22Rv1 (cell line): Measurements from ENCODE around the gene PKNOX1.
"Not testable (repeated sequence)": the region's sequence is repeated elsewhere in the genome, so short reads cannot be mapped to it uniquely, and the experiment has no call there.

Experiments used
- ZFX ChIP-seq: fragments of 450-650 bp; IDR thresholded peaks from 2 replicates; pipeline ENCODE4 v1.6.1; 2017; ENCODE audit warnings: antibody characterized with exemption, borderline replicate concordance
- TF ChIP-seq, protein P1 (sequence below): fragments of 450-650 bp; IDR thresholded peaks from 2 replicates; pipeline ENCODE4 v1.5.1; 2017; ENCODE audit warnings: mild to moderate bottlenecking

- TF ChIP-seq, protein P1, sequence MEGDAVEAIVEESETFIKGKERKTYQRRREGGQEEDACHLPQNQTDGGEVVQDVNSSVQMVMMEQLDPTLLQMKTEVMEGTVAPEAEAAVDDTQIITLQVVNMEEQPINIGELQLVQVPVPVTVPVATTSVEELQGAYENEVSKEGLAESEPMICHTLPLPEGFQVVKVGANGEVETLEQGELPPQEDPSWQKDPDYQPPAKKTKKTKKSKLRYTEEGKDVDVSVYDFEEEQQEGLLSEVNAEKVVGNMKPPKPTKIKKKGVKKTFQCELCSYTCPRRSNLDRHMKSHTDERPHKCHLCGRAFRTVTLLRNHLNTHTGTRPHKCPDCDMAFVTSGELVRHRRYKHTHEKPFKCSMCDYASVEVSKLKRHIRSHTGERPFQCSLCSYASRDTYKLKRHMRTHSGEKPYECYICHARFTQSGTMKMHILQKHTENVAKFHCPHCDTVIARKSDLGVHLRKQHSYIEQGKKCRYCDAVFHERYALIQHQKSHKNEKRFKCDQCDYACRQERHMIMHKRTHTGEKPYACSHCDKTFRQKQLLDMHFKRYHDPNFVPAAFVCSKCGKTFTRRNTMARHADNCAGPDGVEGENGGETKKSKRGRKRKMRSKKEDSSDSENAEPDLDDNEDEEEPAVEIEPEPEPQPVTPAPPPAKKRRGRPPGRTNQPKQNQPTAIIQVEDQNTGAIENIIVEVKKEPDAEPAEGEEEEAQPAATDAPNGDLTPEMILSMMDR: not testable (repeated sequence)
- not testable (repeated sequence) for TF ChIP-seq ZFX
These were observed 101.8 kb downstream of the PKNOX1 start for GRCh38 chr21:43076023-43076637.
